GM12878 (cell line): Measurements from ENCODE around the gene CYP8B1. TPM values are rescaled to one million over a fixed set of nuclear protein-coding genes. Genes with fewer than 3 reads are reported as not detected.

Experiments used
- ATAC-seq: fragments of 200-7000 bp; cut with Tn5 transposase; 3 replicates; pipeline ENCODE4 v1.9.1; 2020; ENCODE audit warnings: mild to moderate bottlenecking, moderate library complexity
- BruUV-seq: library from RNA; stranded (reverse); fragments of 400-500 nt; replicated peaks from 2 replicates; lab custom pipeline; 2021; lab: Mats Ljungman, UMichigan
- CTCF ChIA-PET: fragments of 300-600 bp; sonication (Branson Sonifier 250); formaldehyde crosslinking; extraction: SDS; loops from one replicate; lab custom pipeline; 2021; ENCODE audit warnings: inconsistent platforms; lab: Yijun Ruan, JAX
- POLR2A ChIA-PET: fragments of 350-600 bp; formaldehyde crosslinking; extraction: SDS; loops from one replicate; lab custom pipeline; 2021; ENCODE audit warnings: inconsistent platforms; lab: Charles Lee
- RAD21 ChIA-PET: fragments of 300-600 bp; sonication (Branson Sonifier 250); formaldehyde crosslinking; loops from one replicate; lab custom pipeline; 2023; ENCODE audit warnings: antibody characterized with exemption; ENCODE audit not compliant: unreplicated experiment; lab: Charles Lee
- SMC1A ChIA-PET: fragments of 300-600 bp; sonication (Branson Sonifier 250); formaldehyde crosslinking; loops from one replicate; lab custom pipeline; 2023; ENCODE audit not compliant: unreplicated experiment, uncharacterized antibody; lab: Charles Lee
- DNase-seq: peaks from one replicate; pipeline ENCODE4 v3.0.0-alpha.2; 2011; ENCODE audit warnings: low read depth, low spot score
- FAIRE-seq: peaks from 3 replicates; lab custom pipeline; 2011; peaks lifted over from hg19 to GRCh38; lab: Jason Lieb, UNC
- H2AFZ ChIP-seq: 2 replicates; pipeline ENCODE4 v1.6.0; 2011; ENCODE audit warnings: low read depth, low read length, control low read depth; ENCODE audit not compliant: control insufficient read depth
- H3K27ac ChIP-seq: 2 replicates; pipeline ENCODE4 v1.5.1; 2011; ENCODE audit warnings: control low read depth; ENCODE audit not compliant: control insufficient read depth, insufficient read depth
- H3K27me3 ChIP-seq, 2 experiments: replicated peaks in 1 of 2; 2 replicates each; pipeline versions ENCODE4 v1.6.0 to v1.6.1; 2011; ENCODE audit warnings: low read length in 1 of 2; ENCODE audit not compliant: control insufficient read depth in 2 of 2, insufficient read depth in 2 of 2
- H3K36me3 ChIP-seq, 2 experiments: 2 replicates each; pipeline ENCODE4 v1.5.1; 2011; ENCODE audit warnings: low read length in 1 of 2; ENCODE audit not compliant: control insufficient read depth in 2 of 2, insufficient read depth in 2 of 2
- H3K4me1 ChIP-seq: 2 replicates; pipeline ENCODE4 v1.6.1; 2011; ENCODE audit warnings: mild to moderate bottlenecking, low read length, moderate library complexity, mixed read lengths; ENCODE audit not compliant: control insufficient read depth, insufficient read depth
- H3K4me2 ChIP-seq: 2 replicates; pipeline ENCODE4 v1.6.0; 2011; ENCODE audit warnings: control low read depth; ENCODE audit not compliant: control insufficient read depth, insufficient read depth
- H3K4me3 ChIP-seq: fragments of 200-600 bp; sonication (generic); 2 replicates; pipeline ENCODE4 v1.5.1; 2016
- H3K79me2 ChIP-seq: 2 replicates; pipeline ENCODE4 v1.6.0; 2011; ENCODE audit warnings: low read length; ENCODE audit not compliant: control insufficient read depth, insufficient read depth
- H3K9ac ChIP-seq: 2 replicates; pipeline ENCODE4 v1.8.0; 2011; ENCODE audit warnings: low read length, control low read depth, mixed read lengths; ENCODE audit not compliant: control insufficient read depth, insufficient read depth
- H3K9me3 ChIP-seq: replicated peaks from 3 replicates; pipeline ENCODE4 v1.5.1; 2011; ENCODE audit warnings: mild to moderate bottlenecking, low read length; ENCODE audit not compliant: control insufficient read depth, insufficient read depth
- H4K20me1 ChIP-seq: 2 replicates; pipeline ENCODE4 v1.6.0; 2011; ENCODE audit not compliant: control insufficient read depth, insufficient read depth
- BACH1 ChIP-seq: fragments of 450-650 bp; IDR thresholded peaks from 2 replicates; pipeline ENCODE4 v1.6.1; 2017; ENCODE audit warnings: mild to moderate bottlenecking, borderline replicate concordance
- BHLHE40 ChIP-seq, 2 experiments: fragments of 450-650 bp in 1 of 2; IDR thresholded peaks; 2 replicates each; pipeline ENCODE4 v1.6.1; 2011 to 2017; ENCODE audit warnings: low read depth in 2 of 2, borderline replicate concordance in 1 of 2, improper control_type of control experiment in 1 of 2, low read length in 1 of 2, mild to moderate bottlenecking in 1 of 2
- KLF5 ChIP-seq: fragments of 450-650 bp; IDR thresholded peaks from 2 replicates; pipeline ENCODE4 v1.6.1; 2014; ENCODE audit warnings: mild to moderate bottlenecking; ENCODE audit not compliant: partially characterized antibody
- MTA2 ChIP-seq: fragments of 450-650 bp; IDR thresholded peaks from 2 replicates; pipeline ENCODE4 v1.6.1; 2016; ENCODE audit warnings: low read depth, mild to moderate bottlenecking, moderate library complexity
- RAD51 ChIP-seq: fragments of 450-650 bp; IDR thresholded peaks from 2 replicates; pipeline ENCODE4 v1.6.1; 2016; ENCODE audit warnings: moderate library complexity, mild to moderate bottlenecking, inconsistent platforms
- YY1 ChIP-seq: IDR thresholded peaks from 2 replicates; pipeline ENCODE4 v1.6.1; 2011; ENCODE audit warnings: low read depth, mild to moderate bottlenecking, low read length
- ZNF687 ChIP-seq: fragments of 450-650 bp; IDR thresholded peaks from 2 replicates; pipeline ENCODE4 v1.6.1; 2017; ENCODE audit warnings: mild to moderate bottlenecking, moderate library complexity
- WGBS: methylation state at CpG from one replicate; pipeline ENCODE4 v1.1.6; 2016; ENCODE audit warnings: low lambda C conversion rate; ENCODE audit not compliant: insufficient replicate concordance, insufficient coverage; ENCODE audit errors: missing lambda C conversion rate; 5-methylcytosine and 5-hydroxymethylcytosine counted together
- in situ Hi-C: fragments of 300-500 bp; cut with MboI; formaldehyde crosslinking; loops from 9 replicates; pipeline ENCODE4 v1.14.3; 2018; ENCODE audit warnings: mixed read lengths
- intact Hi-C: fragments of 100-400 bp; cut with micrococcal nuclease; formaldehyde crosslinking; loops from one replicate; pipeline ENCODE4 v1.14.2; 2022; ENCODE audit not compliant: unreplicated experiment
- polyA plus RNA-seq, 11 experiments: library from polyadenylated mRNA; depleted of rRNA in 4 of 11; unstranded in 6 of 11; stranded (reverse) in 5 of 11; fragments of >200 nt; fragmentation: Nextera tagmentation in 4 of 11; fragmentation: Illumina TruSeq in 1 of 11; extraction: Ambion mirVana in 4 of 11; extraction: Trizol in 1 of 11; gene quantifications; 1 replicate in 1 of 11; 2 replicates in 10 of 11; pipeline versions ENCODE4 v1.2.1 to v1.2.3, GENCODE V29; 2011 to 2016; ENCODE audit warnings: inconsistent platforms in 2 of 11, missing spikeins in 2 of 11, low read depth in 1 of 11
- total RNA-seq, 4 experiments: library from RNA; depleted of rRNA in 3 of 4; stranded (reverse); fragments of >200 nt in 3 of 4; fragmentation: Illumina TruSeq in 1 of 4; extraction: Trizol in 1 of 4; gene quantifications; 2 replicates each; pipeline versions ENCODE4 v1.2.1 to v1.2.3, GENCODE V29; 2013 to 2021

Gene CYP8B1
- total and polyA plus RNA-seq, 10 of the 15 experiments (the other 5 are each of a cell fraction or from before 2014, with no cell fraction given), result 0.08 TPM; not detected in 9

DNA sequence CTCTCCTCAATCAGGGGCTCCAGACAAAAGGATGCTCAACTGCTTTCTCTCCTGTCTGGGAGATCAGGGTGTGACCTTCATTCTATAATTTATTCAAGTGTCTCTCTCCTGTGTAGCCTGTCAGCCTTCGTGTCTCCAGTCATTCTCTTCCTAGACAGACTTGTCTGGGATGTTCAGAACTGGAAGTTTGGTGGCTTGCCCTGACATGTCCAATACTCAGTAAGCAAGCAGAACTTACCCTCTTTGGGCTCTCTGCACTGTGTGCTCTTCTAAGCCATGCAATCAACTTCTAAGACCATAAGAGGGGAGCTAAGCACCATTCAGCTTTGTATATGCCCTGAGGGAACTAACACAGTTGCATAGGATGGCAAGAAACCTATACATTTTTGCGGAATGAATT, 52.3 kb downstream of the CYP8B1 start (continued):
- TF ChIP-seq BACH1 (no peak), MTA2 (no peak)

DNA sequence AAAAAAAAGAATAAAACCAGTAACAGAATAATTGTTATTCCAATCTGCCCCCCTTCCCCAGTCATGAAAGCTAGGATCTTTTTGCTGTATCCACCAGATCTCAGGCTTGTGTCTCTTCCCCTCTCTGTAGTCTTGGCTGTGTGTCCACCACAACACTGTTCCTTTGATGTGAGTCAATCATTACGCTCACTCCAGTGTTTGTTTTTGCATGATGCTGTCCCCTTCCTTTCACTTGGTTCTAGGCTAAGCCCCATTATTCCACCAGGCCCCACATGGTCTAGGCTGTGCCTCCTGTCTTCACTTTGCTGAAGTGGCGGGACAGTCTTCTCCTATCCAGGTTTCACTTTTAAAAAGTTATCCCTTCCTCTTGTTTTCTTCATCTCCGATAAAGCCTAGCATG, 52.9 kb downstream of the CYP8B1 start:
- POLR2A ChIA-PET, result interaction anchor here (0.7 kb wide), 1 partner anchor 32 kb away, joined by 4 read pairs; no protein-coding TSS in a partner anchor
- in situ Hi-C loops, result no loop called here

More for the DNA sequence above, 52.9 kb downstream of the CYP8B1 start:
- Histone ChIP-seq H3K27me3 (no peaks in the 10 kb centered on the region), H3K4me1 (no peaks in the 10 kb centered on the region)
- RAD21 ChIA-PET, result no interaction called here
- ATAC-seq (no peak), DNase-seq (no peak)
- no peak for TF ChIP-seq KLF5
- TF ChIP-seq YY1, result no peak
- TF ChIP-seq ZNF687, result no peak
- TF ChIP-seq RAD51, result no peak
- TF ChIP-seq BHLHE40 (IDR thresholded peaks at IDR 0.05; ENCODE audit: borderline replicate concordance in 1 of 2, low read depth in 2 of 2, low read length in 1 of 2), result no peak
- TF ChIP-seq, all 136 proteins: peak for 0
- H3K36me3 ChIP-seq, result no peaks in the 10 kb centered on the region
- CTCF ChIA-PET, result interaction anchor here (2.3 kb wide), 1 partner anchor 59 kb away, joined by 6 read pairs; no protein-coding TSS in a partner anchor
- H4K20me1 ChIP-seq, result no peaks in the 10 kb centered on the region
- SMC1A ChIA-PET, result no interaction called here
- no peak overlapping the region for H3K27ac ChIP-seq
- no peak overlapping the region for H3K4me2 ChIP-seq
- H3K9ac ChIP-seq, result no peak overlapping the region
- H2AFZ ChIP-seq, result no peak overlapping the region
- H3K4me3 ChIP-seq, result no peak overlapping the region
- 94% methylated on average over 3 of the region's 3 CpGs for WGBS
- H3K79me2 ChIP-seq, result no peaks in the 10 kb centered on the region
- no TSS peak for BruUV-seq
- no peak for FAIRE-seq
- intact Hi-C loops, result no loop called here
- H3K9me3 ChIP-seq, result no peaks in the 10 kb centered on the region

Other genes starting within 250 kb of the CYP8B1 start
Only the 7 nearest of the 9 such genes appear.
- gene KLHL40, start 190.3 kb downstream of the CYP8B1 start, total RNA-seq (2014; rRNA removed), result not detected in 2 replicates
- not detected in 2 replicates for gene KLHL40, start 190.3 kb downstream of the CYP8B1 start, total RNA-seq (2014; rRNA removed; fragmentation: Illumina TruSeq; extraction: Trizol)
- gene KLHL40, start 190.3 kb downstream of the CYP8B1 start, total RNA-seq (2021), result not detected in 2 replicates
- not detected in 2 replicates for gene KLHL40, start 190.3 kb downstream of the CYP8B1 start, polyA plus RNA-seq (2011; rRNA removed)
- not detected in 2 replicates for gene KLHL40, start 190.3 kb downstream of the CYP8B1 start, polyA plus RNA-seq (2014; fragmentation: Illumina TruSeq; extraction: Trizol)
- gene KLHL40, start 190.3 kb downstream of the CYP8B1 start, polyA plus RNA-seq (2014; fragmentation: Nextera tagmentation; extraction: Ambion mirVana), result not detected
- not detected in 2 replicates for gene KLHL40, start 190.3 kb downstream of the CYP8B1 start, polyA plus RNA-seq (2014; rRNA removed)
- gene KLHL40, start 190.3 kb downstream of the CYP8B1 start, polyA plus RNA-seq (2016; fragmentation: Nextera tagmentation; extraction: Ambion mirVana), result not detected
- gene HHATL, start 173.1 kb downstream of the CYP8B1 start, total RNA-seq (2014; rRNA removed), result not detected in 2 replicates
- not detected in 2 replicates for gene HHATL, start 173.1 kb downstream of the CYP8B1 start, total RNA-seq (2014; rRNA removed; fragmentation: Illumina TruSeq; extraction: Trizol)
- not detected in 2 replicates for gene HHATL, start 173.1 kb downstream of the CYP8B1 start, total RNA-seq (2021)
- gene HHATL, start 173.1 kb downstream of the CYP8B1 start, polyA plus RNA-seq (2011; rRNA removed), result not detected in 2 replicates
- not detected in 2 replicates for gene HHATL, start 173.1 kb downstream of the CYP8B1 start, polyA plus RNA-seq (2014; fragmentation: Illumina TruSeq; extraction: Trizol)
- not detected for gene HHATL, start 173.1 kb downstream of the CYP8B1 start, polyA plus RNA-seq (2014; fragmentation: Nextera tagmentation; extraction: Ambion mirVana)
- gene HHATL, start 173.1 kb downstream of the CYP8B1 start, polyA plus RNA-seq (2014; rRNA removed), result not detected in 2 replicates
- not detected for gene HHATL, start 173.1 kb downstream of the CYP8B1 start, polyA plus RNA-seq (2016; fragmentation: Nextera tagmentation; extraction: Ambion mirVana)
- 0.33 TPM in 1 of 2 replicates, not detected in the other for gene CCDC13, start 102.6 kb downstream of the CYP8B1 start, total RNA-seq (2014; rRNA removed)
- 0.13 TPM in 1 of 2 replicates, not detected in the other for gene CCDC13, start 102.6 kb downstream of the CYP8B1 start, total RNA-seq (2014; rRNA removed; fragmentation: Illumina TruSeq; extraction: Trizol)
- 0.16 TPM in 1 of 2 replicates, not detected in the other for gene CCDC13, start 102.6 kb downstream of the CYP8B1 start, total RNA-seq (2021)
- 0.29 and 0.81 TPM in 2 replicates for gene CCDC13, start 102.6 kb downstream of the CYP8B1 start, polyA plus RNA-seq (2011; rRNA removed)
- 0.14 and 0.31 TPM in 2 replicates for gene CCDC13, start 102.6 kb downstream of the CYP8B1 start, polyA plus RNA-seq (2014; fragmentation: Illumina TruSeq; extraction: Trizol)
- under 1 TPM in 1 of 2 experiments, not detected in 1; 0.35 TPM for gene CCDC13, start 102.6 kb downstream of the CYP8B1 start, polyA plus RNA-seq (2014; fragmentation: Nextera tagmentation; extraction: Ambion mirVana)
- 0.69 and 0.81 TPM in 2 replicates for gene CCDC13, start 102.6 kb downstream of the CYP8B1 start, polyA plus RNA-seq (2014; rRNA removed)
- gene CCDC13, start 102.6 kb downstream of the CYP8B1 start, polyA plus RNA-seq (2016; fragmentation: Nextera tagmentation; extraction: Ambion mirVana), result under 1 TPM in 1 of 2 experiments, not detected in 1; 0.19 TPM
- 91.6 and 116 TPM in 2 replicates for gene HIGD1A, start 71.4 kb downstream of the CYP8B1 start, total RNA-seq (2014; rRNA removed)
- 132 and 135 TPM in 2 replicates for gene HIGD1A, start 71.4 kb downstream of the CYP8B1 start, total RNA-seq (2014; rRNA removed; fragmentation: Illumina TruSeq; extraction: Trizol)
- 68.2 and 73.9 TPM in 2 replicates for gene HIGD1A, start 71.4 kb downstream of the CYP8B1 start, total RNA-seq (2021)
- gene HIGD1A, start 71.4 kb downstream of the CYP8B1 start, polyA plus RNA-seq (2011; rRNA removed), result 179 and 268 TPM in 2 replicates
- gene HIGD1A, start 71.4 kb downstream of the CYP8B1 start, polyA plus RNA-seq (2014; fragmentation: Illumina TruSeq; extraction: Trizol), result 171 and 178 TPM in 2 replicates
- gene HIGD1A, start 71.4 kb downstream of the CYP8B1 start, polyA plus RNA-seq (2014; fragmentation: Nextera tagmentation; extraction: Ambion mirVana), result 100 to 1,000 TPM; 405 to 487 TPM
- 90.3 and 119 TPM in 2 replicates for gene HIGD1A, start 71.4 kb downstream of the CYP8B1 start, polyA plus RNA-seq (2014; rRNA removed)
- gene HIGD1A, start 71.4 kb downstream of the CYP8B1 start, polyA plus RNA-seq (2016; fragmentation: Nextera tagmentation; extraction: Ambion mirVana), result 100 to 1,000 TPM; 254 to 271 TPM
- 0.05 TPM in 1 of 2 replicates, not detected in the other for gene ACKR2, start 66.4 kb downstream of the CYP8B1 start, total RNA-seq (2014; rRNA removed)
- 0.18 TPM in 1 of 2 replicates, not detected in the other for gene ACKR2, start 66.4 kb downstream of the CYP8B1 start, total RNA-seq (2014; rRNA removed; fragmentation: Illumina TruSeq; extraction: Trizol)
- 0.36 and 0.82 TPM in 2 replicates for gene ACKR2, start 66.4 kb downstream of the CYP8B1 start, total RNA-seq (2021)
- 0.13 and 0.35 TPM in 2 replicates for gene ACKR2, start 66.4 kb downstream of the CYP8B1 start, polyA plus RNA-seq (2011; rRNA removed)
- 0.28 and 0.36 TPM in 2 replicates for gene ACKR2, start 66.4 kb downstream of the CYP8B1 start, polyA plus RNA-seq (2014; fragmentation: Illumina TruSeq; extraction: Trizol)
- gene ACKR2, start 66.4 kb downstream of the CYP8B1 start, polyA plus RNA-seq (2014; fragmentation: Nextera tagmentation; extraction: Ambion mirVana), result under 1 TPM; 0.05 TPM
- gene ACKR2, start 66.4 kb downstream of the CYP8B1 start, polyA plus RNA-seq (2014; rRNA removed), result 0.10 and 0.91 TPM in 2 replicates
- gene ACKR2, start 66.4 kb downstream of the CYP8B1 start, polyA plus RNA-seq (2016; fragmentation: Nextera tagmentation; extraction: Ambion mirVana), result under 1 TPM in 1 of 2 experiments, not detected in 1; 0.17 TPM
- gene ZNF662, start 30.3 kb upstream of the CYP8B1 start, total RNA-seq (2014; rRNA removed), result not detected in 2 replicates
- gene ZNF662, start 30.3 kb upstream of the CYP8B1 start, total RNA-seq (2014; rRNA removed; fragmentation: Illumina TruSeq; extraction: Trizol), result not detected in 2 replicates
- gene ZNF662, start 30.3 kb upstream of the CYP8B1 start, total RNA-seq (2021), result 0.05 TPM in 1 of 2 replicates, not detected in the other
- gene ZNF662, start 30.3 kb upstream of the CYP8B1 start, polyA plus RNA-seq (2011; rRNA removed), result 0.03 TPM in 1 of 2 replicates, not detected in the other
- gene ZNF662, start 30.3 kb upstream of the CYP8B1 start, polyA plus RNA-seq (2014; fragmentation: Illumina TruSeq; extraction: Trizol), result not detected in 2 replicates
- gene ZNF662, start 30.3 kb upstream of the CYP8B1 start, polyA plus RNA-seq (2014; fragmentation: Nextera tagmentation; extraction: Ambion mirVana), result not detected
- gene ZNF662, start 30.3 kb upstream of the CYP8B1 start, polyA plus RNA-seq (2014; rRNA removed), result not detected in 2 replicates
- gene ZNF662, start 30.3 kb upstream of the CYP8B1 start, polyA plus RNA-seq (2016; fragmentation: Nextera tagmentation; extraction: Ambion mirVana), result not detected
- not detected in 2 replicates for gene GASK1A, start 103.4 kb upstream of the CYP8B1 start, total RNA-seq (2014; rRNA removed)
- not detected in 2 replicates for gene GASK1A, start 103.4 kb upstream of the CYP8B1 start, total RNA-seq (2014; rRNA removed; fragmentation: Illumina TruSeq; extraction: Trizol)
- gene GASK1A, start 103.4 kb upstream of the CYP8B1 start, total RNA-seq (2021), result 0.18 TPM in 1 of 2 replicates, not detected in the other
- not detected in 2 replicates for gene GASK1A, start 103.4 kb upstream of the CYP8B1 start, polyA plus RNA-seq (2011; rRNA removed)
- gene GASK1A, start 103.4 kb upstream of the CYP8B1 start, polyA plus RNA-seq (2014; fragmentation: Illumina TruSeq; extraction: Trizol), result not detected in 2 replicates
- gene GASK1A, start 103.4 kb upstream of the CYP8B1 start, polyA plus RNA-seq (2014; fragmentation: Nextera tagmentation; extraction: Ambion mirVana), result not detected
- not detected in 2 replicates for gene GASK1A, start 103.4 kb upstream of the CYP8B1 start, polyA plus RNA-seq (2014; rRNA removed)
- not detected for gene GASK1A, start 103.4 kb upstream of the CYP8B1 start, polyA plus RNA-seq (2016; fragmentation: Nextera tagmentation; extraction: Ambion mirVana)